Neural progenitor cell (in vitro differentiated cells): ENCODE measurements around the gene FXYD7. TPM values are rescaled to one million over a fixed set of nuclear protein-coding genes. Genes with fewer than 3 reads are reported as not detected.

Experiments used
- DNase-seq: peaks from one replicate; pipeline ENCODE4 v3.0.0-alpha.2; 2016; ENCODE audit warnings: low spot score
- H2AFZ ChIP-seq: fragments of 200-600 bp; sonication (generic); replicated peaks from 2 replicates; pipeline ENCODE4 v1.6.1; 2016; ENCODE audit warnings: antibody characterized with exemption
- H3F3A ChIP-seq: fragments of 200-600 bp; sonication (generic); 2 replicates; pipeline ENCODE4 v1.6.1; 2016; ENCODE audit warnings: antibody characterized with exemption, low read depth
- H3K27ac ChIP-seq: fragments of 200-600 bp; sonication (generic); 2 replicates; pipeline ENCODE4 v1.5.1; 2016; ENCODE audit warnings: mild to moderate bottlenecking
- H3K27me3 ChIP-seq: fragments of 200-600 bp; sonication (generic); 2 replicates; pipeline ENCODE4 v1.6.1; 2016; ENCODE audit warnings: mild to moderate bottlenecking, moderate library complexity
- H3K36me3 ChIP-seq: fragments of 200-600 bp; sonication (generic); 2 replicates; pipeline ENCODE4 v1.5.1; 2016
- H3K4me1 ChIP-seq: fragments of 200-600 bp; sonication (generic); 2 replicates; pipeline ENCODE4 v1.6.1; 2016; ENCODE audit warnings: mixed run types
- H3K4me2 ChIP-seq: fragments of 200-600 bp; sonication (generic); 2 replicates; pipeline ENCODE4 v1.6.1; 2016
- H3K4me3 ChIP-seq: fragments of 200-600 bp; sonication (generic); 2 replicates; pipeline ENCODE4 v1.5.1; 2016
- H3K79me2 ChIP-seq: fragments of 200-600 bp; sonication (generic); 2 replicates; pipeline ENCODE4 v1.6.1; 2016; ENCODE audit warnings: low read depth
- H3K9ac ChIP-seq: fragments of 200-600 bp; sonication (generic); 2 replicates; pipeline ENCODE4 v1.6.1; 2016
- H3K9me3 ChIP-seq: fragments of 200-600 bp; sonication (generic); 2 replicates; pipeline ENCODE4 v1.5.1; 2016; ENCODE audit warnings: low read depth
- H4K20me1 ChIP-seq: fragments of 200-600 bp; sonication (generic); 2 replicates; pipeline ENCODE4 v1.6.1; 2016; ENCODE audit warnings: low read depth
- H3K27ac Mint-ChIP-seq: 3 replicates; pipeline ENCODE4 v1.8.0; 2021; ENCODE audit warnings: mixed read lengths
- H3K27me3 Mint-ChIP-seq: 2 replicates; pipeline ENCODE4 v1.8.0; 2022; ENCODE audit warnings: low read depth, mild to moderate bottlenecking, inconsistent platforms, moderate library complexity, mixed read lengths; ENCODE audit not compliant: insufficient read depth
- H3K36me3 Mint-ChIP-seq: 3 replicates; pipeline ENCODE4 v1.8.0; 2021; ENCODE audit warnings: mixed read lengths
- H3K4me1 Mint-ChIP-seq: 3 replicates; pipeline ENCODE4 v1.8.0; 2021; ENCODE audit warnings: mixed read lengths
- H3K4me3 Mint-ChIP-seq: 3 replicates; pipeline ENCODE4 v1.8.0; 2021; ENCODE audit warnings: mild to moderate bottlenecking, moderate library complexity, mixed read lengths
- H3K9me3 Mint-ChIP-seq: 3 replicates; pipeline ENCODE4 v1.8.0; 2020; ENCODE audit warnings: mixed read lengths
- EZH2 ChIP-seq: fragments of 200-600 bp; sonication (generic); IDR thresholded peaks from 2 replicates; pipeline ENCODE4 v1.6.1; 2017; ENCODE audit warnings: antibody characterized with exemption, mild to moderate bottlenecking, moderate library complexity
- EZH2phosphoT487 ChIP-seq: fragments of 200-600 bp; sonication (generic); IDR thresholded peaks from 2 replicates; pipeline ENCODE4 v1.6.1; 2017; ENCODE audit warnings: antibody characterized with exemption
- total RNA-seq: library from RNA; depleted of rRNA; stranded (reverse); fragments of >200 nt; gene quantifications from 2 replicates; pipeline ENCODE4 v1.2.3, GENCODE V29; 2015; ENCODE audit warnings: low replicate concordance
- TF ChIP-seq, protein P1 (sequence below): fragments of 200-600 bp; sonication (generic); IDR thresholded peaks from 2 replicates; pipeline ENCODE4 v1.5.1; 2017; ENCODE audit warnings: antibody characterized with exemption, mild to moderate bottlenecking

Gene FXYD7
- total RNA-seq, 1 donor from 2014 or later = 0.13 TPM

DNA sequence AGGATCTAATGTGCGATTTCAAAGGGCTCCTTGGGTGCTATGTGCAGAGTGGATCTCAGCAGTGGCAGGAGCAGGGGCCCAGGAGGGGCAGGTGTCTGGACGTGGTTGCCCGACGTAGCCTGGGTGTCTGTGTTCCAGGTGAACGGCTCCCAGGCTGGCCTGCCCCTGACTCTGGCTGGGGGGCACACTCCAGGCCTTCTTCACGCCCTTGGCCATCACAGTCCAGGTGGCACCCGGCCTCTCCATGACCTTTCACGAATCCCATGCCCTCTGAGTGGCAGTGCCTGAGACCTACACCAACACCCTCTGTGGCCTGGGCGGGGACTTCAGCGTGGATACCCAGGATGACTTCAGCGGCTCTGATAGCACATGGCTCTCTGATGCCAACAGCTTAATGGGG, 38.7 kb upstream of the FXYD7 start:
- no peaks in the 10 kb centered on the region for H3K36me3 Mint-ChIP-seq
- Histone ChIP-seq H3K9ac (no peak overlapping the region), H3K4me1 (no peaks in the 10 kb centered on the region), H3K4me2 (no peak overlapping the region), H3K9me3 (no peaks in the 10 kb centered on the region), H2AFZ (no peak overlapping the region), H3K4me3 (no peak overlapping the region), H3K27ac (no peak overlapping the region), H3K36me3 (no peaks in the 10 kb centered on the region), H4K20me1 (no peaks in the 10 kb centered on the region), H3F3A (peaks cover 7% of the 10 kb centered on the region), H3K27me3 (no peaks in the 10 kb centered on the region), H3K79me2 (no peaks in the 10 kb centered on the region)
- H3K4me3 Mint-ChIP-seq = no peak overlapping the region
- DNase-seq = no peak
- H3K9me3 Mint-ChIP-seq = peaks cover 3% of the 10 kb centered on the region
- H3K27me3 Mint-ChIP-seq = peaks cover 6% of the 10 kb centered on the region
- H3K27ac Mint-ChIP-seq = no peak overlapping the region
- TF ChIP-seq, protein P1, sequence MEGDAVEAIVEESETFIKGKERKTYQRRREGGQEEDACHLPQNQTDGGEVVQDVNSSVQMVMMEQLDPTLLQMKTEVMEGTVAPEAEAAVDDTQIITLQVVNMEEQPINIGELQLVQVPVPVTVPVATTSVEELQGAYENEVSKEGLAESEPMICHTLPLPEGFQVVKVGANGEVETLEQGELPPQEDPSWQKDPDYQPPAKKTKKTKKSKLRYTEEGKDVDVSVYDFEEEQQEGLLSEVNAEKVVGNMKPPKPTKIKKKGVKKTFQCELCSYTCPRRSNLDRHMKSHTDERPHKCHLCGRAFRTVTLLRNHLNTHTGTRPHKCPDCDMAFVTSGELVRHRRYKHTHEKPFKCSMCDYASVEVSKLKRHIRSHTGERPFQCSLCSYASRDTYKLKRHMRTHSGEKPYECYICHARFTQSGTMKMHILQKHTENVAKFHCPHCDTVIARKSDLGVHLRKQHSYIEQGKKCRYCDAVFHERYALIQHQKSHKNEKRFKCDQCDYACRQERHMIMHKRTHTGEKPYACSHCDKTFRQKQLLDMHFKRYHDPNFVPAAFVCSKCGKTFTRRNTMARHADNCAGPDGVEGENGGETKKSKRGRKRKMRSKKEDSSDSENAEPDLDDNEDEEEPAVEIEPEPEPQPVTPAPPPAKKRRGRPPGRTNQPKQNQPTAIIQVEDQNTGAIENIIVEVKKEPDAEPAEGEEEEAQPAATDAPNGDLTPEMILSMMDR = no peak
- TF ChIP-seq EZH2 = no peak
- TF ChIP-seq EZH2phosphoT487 = no peak
- peaks cover 8% of the 10 kb centered on the region for H3K4me1 Mint-ChIP-seq

- no peak for DNase-seq
- Mint-ChIP-seq H3K27ac (no peak overlapping the region), H3K4me3 (no peak overlapping the region), H3K9me3 (peaks cover 3% of the 10 kb centered on the region), H3K4me1 (peaks cover 8% of the 10 kb centered on the region), H3K27me3 (peaks cover 6% of the 10 kb centered on the region), H3K36me3 (no peaks in the 10 kb centered on the region)
- no peak overlapping the region for H2AFZ ChIP-seq
- H3F3A ChIP-seq = peaks cover 7% of the 10 kb centered on the region
- no peak overlapping the region for H3K9ac ChIP-seq
- H3K4me3 ChIP-seq = no peak overlapping the region
- TF ChIP-seq, protein P1 = no peak
- TF ChIP-seq EZH2 = no peak
- H3K27me3 ChIP-seq = no peaks in the 10 kb centered on the region
- H3K79me2 ChIP-seq = no peaks in the 10 kb centered on the region
- no peak overlapping the region for H3K27ac ChIP-seq
- H3K36me3 ChIP-seq = no peaks in the 10 kb centered on the region
- H3K4me1 ChIP-seq = peaks cover 4% of the 10 kb centered on the region
- H3K9me3 ChIP-seq = no peaks in the 10 kb centered on the region
- H3K4me2 ChIP-seq = no peak overlapping the region
- no peaks in the 10 kb centered on the region for H4K20me1 ChIP-seq
Measured at GRCh38 chr19:35105047-35105410, 38.0 kb upstream of the FXYD7 start.

DNA sequence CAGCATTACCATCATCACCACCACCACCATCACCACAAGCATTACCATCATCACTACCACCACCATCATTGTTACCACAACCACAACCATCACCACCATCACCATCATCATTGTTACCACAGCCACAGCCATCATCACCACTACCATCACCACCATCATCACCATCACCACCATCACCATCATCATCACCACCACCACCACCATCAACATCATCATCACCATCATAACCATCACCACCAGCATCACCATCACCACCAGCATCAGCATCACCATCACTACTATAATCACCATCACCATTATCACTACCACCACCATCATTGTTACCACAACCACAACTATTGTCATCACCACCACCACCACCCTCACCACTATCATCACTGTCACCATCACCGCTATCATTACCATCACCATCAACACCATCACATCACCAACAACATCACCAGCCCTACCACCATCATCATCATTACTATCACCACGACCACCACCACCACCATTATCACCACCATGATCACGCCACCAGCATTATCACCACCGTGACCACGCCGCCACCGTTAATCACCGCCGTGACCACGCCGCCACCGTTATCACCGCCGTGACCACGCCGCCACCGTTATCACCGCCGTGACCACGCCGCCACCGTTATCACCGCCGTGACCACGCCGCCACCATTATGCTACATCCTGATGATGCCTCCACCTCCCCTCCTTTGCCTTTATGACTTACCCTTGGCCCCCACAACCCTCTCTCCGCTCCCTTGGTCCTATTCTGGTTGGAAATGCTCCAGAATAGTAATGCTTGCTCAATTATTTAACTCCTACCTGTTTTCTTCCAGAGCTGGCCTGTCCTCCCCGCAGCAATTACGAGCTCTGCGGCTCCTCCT, 37.4 kb upstream of the FXYD7 start:
- Histone ChIP-seq H3F3A (peaks cover 7% of the 10 kb centered on the region), H3K9ac (no peak overlapping the region), H3K9me3 (no peaks in the 10 kb centered on the region), H3K4me1 (peaks cover 4% of the 10 kb centered on the region), H3K4me3 (no peak overlapping the region), H3K27ac (no peak overlapping the region), H3K36me3 (no peaks in the 10 kb centered on the region), H3K4me2 (no peak overlapping the region), H2AFZ (no peak overlapping the region), H4K20me1 (no peaks in the 10 kb centered on the region), H3K79me2 (no peaks in the 10 kb centered on the region), H3K27me3 (no peaks in the 10 kb centered on the region)
- Mint-ChIP-seq H3K4me1 (peaks cover 8% of the 10 kb centered on the region), H3K27ac (no peak overlapping the region), H3K36me3 (no peaks in the 10 kb centered on the region), H3K27me3 (peaks cover 4% of the 10 kb centered on the region), H3K4me3 (no peak overlapping the region), H3K9me3 (peaks cover 3% of the 10 kb centered on the region)
- DNase-seq = no peak
- TF ChIP-seq, protein P1 = no peak
- TF ChIP-seq EZH2phosphoT487 = no peak
- TF ChIP-seq EZH2 = no peak
